Endodermal cell (in vitro differentiated cells): Measurements from ENCODE around the gene TMEM255B. TPM values are rescaled to one million over a fixed set of nuclear protein-coding genes. Genes with fewer than 3 reads are reported as not detected.

ENCODE experiments used
- DNase-seq: peaks from one replicate; pipeline ENCODE4 v3.0.0-alpha.2; 2017
- H3K27ac ChIP-seq: 2 replicates; pipeline ENCODE4 v1.5.1; 2013; ENCODE audit warnings: mild to moderate bottlenecking, low read depth, low read length, moderate library complexity
- H3K27me3 ChIP-seq: 2 replicates; pipeline ENCODE4 v1.6.1; 2013; ENCODE audit warnings: mild to moderate bottlenecking, low read length, moderate library complexity; ENCODE audit not compliant: insufficient read depth, control insufficient read depth, poor library complexity, severe bottlenecking
- H3K36me3 ChIP-seq: 2 replicates; pipeline ENCODE4 v1.7.0; 2013; ENCODE audit warnings: mild to moderate bottlenecking, low read length, moderate library complexity; ENCODE audit not compliant: control insufficient read depth, insufficient read depth
- H3K4me1 ChIP-seq: one replicate; pipeline ENCODE4 v1.7.0; 2013; ENCODE audit warnings: low read length; ENCODE audit not compliant: control insufficient read depth, insufficient read depth
- H3K4me3 ChIP-seq: 2 replicates; pipeline ENCODE4 v1.5.1; 2013; ENCODE audit warnings: mild to moderate bottlenecking, low read length, moderate library complexity
- H3K9ac ChIP-seq: 2 replicates; pipeline ENCODE4 v1.6.1; 2013; ENCODE audit warnings: mild to moderate bottlenecking, low read length, moderate library complexity; ENCODE audit not compliant: poor library complexity, severe bottlenecking; ENCODE audit errors: extremely low read depth
- H3K9me3 ChIP-seq: 2 replicates; pipeline ENCODE4 v1.6.1; 2013; ENCODE audit warnings: mild to moderate bottlenecking, low read length, moderate library complexity; ENCODE audit not compliant: control insufficient read depth
- H3K27ac Mint-ChIP-seq: 2 replicates; pipeline ENCODE4 v1.8.0; 2020; ENCODE audit warnings: mixed read lengths
- H3K27me3 Mint-ChIP-seq: 2 replicates; pipeline ENCODE4 v1.8.0; 2021; ENCODE audit warnings: mild to moderate bottlenecking, mixed read lengths; ENCODE audit not compliant: insufficient read depth
- H3K36me3 Mint-ChIP-seq: 2 replicates; pipeline ENCODE4 v1.8.0; 2020; ENCODE audit warnings: low read depth, mixed read lengths
- H3K4me1 Mint-ChIP-seq: 2 replicates; pipeline ENCODE4 v1.8.0; 2020; ENCODE audit warnings: mixed read lengths
- H3K4me3 Mint-ChIP-seq: 2 replicates; pipeline ENCODE4 v1.8.0; 2020; ENCODE audit warnings: mild to moderate bottlenecking, moderate library complexity, mixed read lengths
- H3K9me3 Mint-ChIP-seq: 2 replicates; pipeline ENCODE4 v1.8.0; 2020; ENCODE audit warnings: mild to moderate bottlenecking, mixed read lengths
- CTCF ChIP-seq: fragments of 200-600 bp; sonication (generic); conservative IDR thresholded peaks from 2 replicates; pipeline ENCODE4 v1.5.0; 2021; ENCODE audit warnings: antibody characterized with exemption, mild to moderate bottlenecking
- WGBS, 2 experiments: methylation state at CpG; one replicate each; pipeline versions ENCODE4 v1.1.5 to v1.1.7; 2013; ENCODE audit warnings: missing lambda C conversion rate in 2 of 2, mixed read lengths in 1 of 2; ENCODE audit not compliant: insufficient coverage in 1 of 2, insufficient read length in 1 of 2; 5-methylcytosine and 5-hydroxymethylcytosine counted together
- total RNA-seq, 2 donors: library from RNA; stranded (reverse); fragmentation: NEBNext Ultra II Directional in 1 of 2; extraction: Animal tissue kit (Norgen Biotek cat#: 25700) in 1 of 2; gene quantifications; 2 replicates in 1 of 2; 3 replicates in 1 of 2; pipeline ENCODE4 v1.2.1, GENCODE V29; 2021

Gene TMEM255B
- total RNA-seq, 2 donors from 2014 or later = 0.55 to 2.1 TPM

GRCh38 chr13:113855931-113856715 lies 97.1 kb downstream of the TMEM255B start:
- 93 to 94% methylated on average over 20 to 25 of the region's 25 CpGs for WGBS, 2 experiments
- Histone ChIP-seq H3K4me1 (peaks cover 16% of the 10 kb centered on the region), H3K36me3 (peaks cover 12% of the 10 kb centered on the region), H3K9me3 (no peaks in the 10 kb centered on the region), H3K27me3 (no peaks in the 10 kb centered on the region), H3K4me3 (no peak overlapping the region), H3K9ac (no peak overlapping the region), H3K27ac (no peak overlapping the region)
- no peak for TF ChIP-seq CTCF
- Mint-ChIP-seq H3K27me3 (no peaks in the 10 kb centered on the region), H3K27ac (no peak overlapping the region), H3K4me1 (peaks cover 37% of the 10 kb centered on the region), H3K36me3 (no peaks in the 10 kb centered on the region), H3K4me3 (no peak overlapping the region), H3K9me3 (no peaks in the 10 kb centered on the region)
- DNase-seq = peak; percentile 31

- H3K4me3 Mint-ChIP-seq = no peak overlapping the region
- no peak for TF ChIP-seq CTCF
- Histone ChIP-seq H3K36me3 (peaks cover 8% of the 10 kb centered on the region), H3K27ac (no peak overlapping the region), H3K4me3 (no peak overlapping the region), H3K27me3 (no peaks in the 10 kb centered on the region), H3K4me1 (peaks cover 19% of the 10 kb centered on the region), H3K9ac (no peak overlapping the region), H3K9me3 (no peaks in the 10 kb centered on the region)
- DNase-seq = peak; percentile 39
- no peak overlapping the region for H3K27ac Mint-ChIP-seq
- H3K4me1 Mint-ChIP-seq = peaks cover 43% of the 10 kb centered on the region
- no peaks in the 10 kb centered on the region for H3K27me3 Mint-ChIP-seq
- no peaks in the 10 kb centered on the region for H3K36me3 Mint-ChIP-seq
- H3K9me3 Mint-ChIP-seq = no peaks in the 10 kb centered on the region
- 93 to 96% methylated on average over 9 of the region's 9 CpGs for WGBS, 2 experiments
Measured at GRCh38 chr13:113856716-113857065, 97.7 kb downstream of the TMEM255B start.

- Mint-ChIP-seq H3K4me3 (no peak overlapping the region), H3K36me3 (no peaks in the 10 kb centered on the region), H3K4me1 (peaks cover 50% of the 10 kb centered on the region), H3K27ac (no peak overlapping the region), H3K27me3 (no peaks in the 10 kb centered on the region), H3K9me3 (no peaks in the 10 kb centered on the region)
- 89 to 91% methylated on average over 17 to 20 of the region's 20 CpGs for WGBS, 2 experiments
- Histone ChIP-seq H3K27me3 (no peaks in the 10 kb centered on the region), H3K9ac (no peak overlapping the region), H3K27ac (no peak overlapping the region), H3K9me3 (no peaks in the 10 kb centered on the region), H3K4me1 (peaks cover 19% of the 10 kb centered on the region), H3K4me3 (no peak overlapping the region), H3K36me3 (peaks cover 8% of the 10 kb centered on the region)
- TF ChIP-seq CTCF = no peak
- peak; percentile 52 for DNase-seq
Measured at GRCh38 chr13:113857531-113858195, 98.6 kb downstream of the TMEM255B start.
